SK-N-SH (cell line): Measurements from ENCODE around the gene MRGPRG. TPM values are rescaled to one million over a fixed set of nuclear protein-coding genes. Genes with fewer than 3 reads are reported as not detected.
A peak's percentile ranks its signal among the peaks of the same experiment; 100 is the strongest.

ENCODE experiments used
- CTCF ChIA-PET: fragments of 300-600, 350-600 bp; formaldehyde crosslinking; extraction: SDS; loops from one replicate; lab custom pipeline; 2021; lab: Yijun Ruan, JAX
- POLR2A ChIA-PET: fragments of 350-600 bp; sonication (Branson Sonifier 250); formaldehyde crosslinking; extraction: SDS; loops from one replicate; lab custom pipeline; 2020; ENCODE audit warnings: antibody characterized with exemption, inconsistent platforms; lab: Yijun Ruan, JAX
- DNase-seq: peaks from one replicate; pipeline ENCODE4 v3.0.0; 2012
- H2AFZ ChIP-seq: fragments of 200-600 bp; sonication (generic); 2 replicates; pipeline ENCODE4 v1.8.1; 2016; ENCODE audit warnings: antibody characterized with exemption, mild to moderate bottlenecking, low read depth
- H3F3A ChIP-seq: fragments of 200-600 bp; sonication (generic); replicated peaks from 2 replicates; pipeline ENCODE3; 2016; ENCODE audit warnings: antibody characterized with exemption, mild to moderate bottlenecking; ENCODE audit not compliant: insufficient read depth
- H3K27ac ChIP-seq, 2 experiments: fragments of 200-500 bp in 1 of 2; fragments of 200-600 bp in 1 of 2; sonication (Bioruptor generic) in 1 of 2; sonication (generic), shearing (Covaris generic) in 1 of 2; 2 replicates each; pipeline versions ENCODE4 v1.5.1 to v1.6.1; 2014 to 2016; ENCODE audit warnings: low read depth in 2 of 2, inconsistent platforms in 1 of 2, low read length in 1 of 2, mild to moderate bottlenecking in 1 of 2, mixed read lengths in 1 of 2
- H3K27me3 ChIP-seq: fragments of 200-600 bp; sonication (generic), shearing (Covaris generic); 2 replicates; pipeline ENCODE4 v1.6.1; 2016; ENCODE audit warnings: mixed run types; ENCODE audit not compliant: insufficient read depth
- H3K36me3 ChIP-seq, 2 experiments: fragments of 200-500 bp in 1 of 2; fragments of 200-600 bp in 1 of 2; sonication (Bioruptor generic) in 1 of 2; sonication (generic) in 1 of 2; replicated peaks in 1 of 2; 2 replicates each; pipeline versions ENCODE3 to v1.5.1; 2014 to 2016; ENCODE audit warnings: low read length in 1 of 2, mild to moderate bottlenecking in 1 of 2; ENCODE audit not compliant: insufficient read depth in 2 of 2, control insufficient read depth in 1 of 2
- H3K4me1 ChIP-seq, 2 experiments: fragments of 200-500 bp in 1 of 2; fragments of 200-600 bp in 1 of 2; sonication (Bioruptor generic) in 1 of 2; sonication (generic), shearing (Covaris generic) in 1 of 2; 2 replicates each; pipeline versions ENCODE4 v1.5.1 to v1.6.1; 2014 to 2016; ENCODE audit warnings: low read depth in 1 of 2, low read length in 1 of 2, mixed run types in 1 of 2; ENCODE audit not compliant: insufficient read depth in 2 of 2, control insufficient read depth in 1 of 2
- H3K4me2 ChIP-seq: fragments of 200-600 bp; sonication (generic), shearing (Covaris generic); 2 replicates; pipeline ENCODE4 v1.6.1; 2017; ENCODE audit warnings: mixed run types
- H3K4me3 ChIP-seq, 2 experiments: fragments of 200-500 bp in 1 of 2; fragments of 200-600 bp in 1 of 2; sonication (Bioruptor generic) in 1 of 2; sonication (generic), shearing (Covaris generic) in 1 of 2; 2 replicates each; pipeline versions ENCODE4 v1.5.1 to v1.8.1; 2014 to 2016; ENCODE audit warnings: low read depth in 2 of 2, inconsistent platforms in 1 of 2, low read length in 1 of 2, mild to moderate bottlenecking in 1 of 2, mixed read lengths in 1 of 2, moderate library complexity in 1 of 2
- H3K79me2 ChIP-seq: fragments of 200-600 bp; sonication (generic); 2 replicates; pipeline ENCODE4 v1.8.1; 2017; ENCODE audit warnings: mild to moderate bottlenecking; ENCODE audit not compliant: insufficient read depth
- H3K9ac ChIP-seq: fragments of 200-600 bp; sonication (generic); 2 replicates; pipeline ENCODE4 v1.6.1; 2017; ENCODE audit warnings: mixed run types
- H3K9me2 ChIP-seq: fragments of 200-600 bp; sonication (generic); 2 replicates; pipeline ENCODE4 v1.6.1; 2017; ENCODE audit warnings: mixed run types
- H3K9me3 ChIP-seq: fragments of 200-600 bp; sonication (generic); 2 replicates; pipeline ENCODE4 v1.6.1; 2017; ENCODE audit warnings: mixed run types, mild to moderate bottlenecking, moderate library complexity
- H4K20me1 ChIP-seq: fragments of 200-600 bp; sonication (generic); 2 replicates; pipeline ENCODE4 v1.6.1; 2017; ENCODE audit warnings: mild to moderate bottlenecking, mixed run types; ENCODE audit not compliant: insufficient read depth
- EP300 ChIP-seq, 2 experiments: IDR thresholded peaks; 2 replicates each; pipeline versions ENCODE4 v1.4.0 to v1.6.1; 2012; ENCODE audit warnings: borderline replicate concordance in 1 of 2, low read depth in 1 of 2, low read length in 1 of 2
- FOXJ3 ChIP-seq: sonication (generic); formaldehyde crosslinking; IDR thresholded peaks from 2 replicates; pipeline ENCODE4 v1.5.1; 2020; ENCODE audit warnings: mild to moderate bottlenecking, missing genetic modification reagents
- GATA2 ChIP-seq: sonication (generic); formaldehyde crosslinking; IDR thresholded peaks from 2 replicates; pipeline ENCODE4 v1.5.0; 2020; ENCODE audit warnings: mild to moderate bottlenecking, missing genetic modification reagents
- MEF2A ChIP-seq: IDR thresholded peaks from 2 replicates; pipeline ENCODE4 v1.4.0; 2012; ENCODE audit warnings: low read depth, borderline replicate concordance
- PBX3 ChIP-seq: IDR thresholded peaks from 2 replicates; pipeline ENCODE4; 2012
- REST ChIP-seq: IDR thresholded peaks from 2 replicates; pipeline ENCODE4 v1.6.1; 2012; ENCODE audit warnings: mild to moderate bottlenecking, low read depth, low read length, moderate library complexity
- SMC3 ChIP-seq: IDR thresholded peaks from 2 replicates; pipeline ENCODE4 v1.6.1; 2012; ENCODE audit warnings: low read depth, low read length, improper control_type of control experiment
- TCF12 ChIP-seq: IDR thresholded peaks from 2 replicates; pipeline ENCODE4 v1.4.0; 2012
- TEAD4 ChIP-seq: IDR thresholded peaks from 2 replicates; pipeline ENCODE4 v1.4.0; 2012; ENCODE audit warnings: mild to moderate bottlenecking, borderline replicate concordance; ENCODE audit not compliant: insufficient read depth
- USF1 ChIP-seq: IDR thresholded peaks from 2 replicates; pipeline ENCODE4 v1.4.0; 2012; ENCODE audit warnings: low read depth, borderline replicate concordance
- USF2 ChIP-seq: fragments of 150-350 bp; IDR thresholded peaks from 2 replicates; pipeline ENCODE4 v1.6.1; 2017; ENCODE audit warnings: antibody characterized with exemption, low read length, low read depth, borderline replicate concordance
- WGBS: methylation state at CpG from one replicate; pipeline ENCODE4 v1.1.6; 2017; ENCODE audit warnings: low lambda C conversion rate; 5-methylcytosine and 5-hydroxymethylcytosine counted together
- polyA plus RNA-seq, 3 experiments: library from polyadenylated mRNA; depleted of rRNA; stranded (reverse); fragments of >200 nt; gene quantifications; 2 replicates each; pipeline ENCODE4 v1.2.3, GENCODE V29; 2012

MRGPRG gene
- polyA plus RNA-seq, 1 of the 3 experiments (the other 2 are of a cell fraction), result not detected

GRCh38 chr11:3220521-3221407 lies 2.2 kb upstream of the MRGPRG start:
- H4K20me1 ChIP-seq, result no peaks in the 10 kb centered on the region
- H3K4me1 ChIP-seq, result no peaks in the 10 kb centered on the region; a peak in 1 of 4 replicates
- no peaks in the 10 kb centered on the region for H3K27me3 ChIP-seq
- H3K4me2 ChIP-seq, result no peak overlapping the region
- H3K4me3 ChIP-seq, result no peak overlapping the region
- no peaks in the 10 kb centered on the region for H3K9me2 ChIP-seq
- no peaks in the 10 kb centered on the region for H3K79me2 ChIP-seq
- POLR2A ChIA-PET, result no interaction called here
- DNase-seq, result peak; percentile 24
- no peaks in the 10 kb centered on the region for H3F3A ChIP-seq
- TF ChIP-seq TCF12 (no peak), GATA2 (CRISPR knock-in tag) (no peak), USF2 (no peak), REST (no peak), MEF2A (no peak), USF1 (no peak), SMC3 (no peak), PBX3 (no peak), FOXJ3 (CRISPR knock-in tag) (no peak), EP300 (IDR thresholded peaks at IDR 0.05; ENCODE audit: borderline replicate concordance in 1 of 2, low read depth in 1 of 2, low read length in 1 of 2) (no peak), TEAD4 (no peak)
- TF ChIP-seq, all 33 proteins: peak for 0
- CTCF ChIA-PET, result interaction anchor here (0.7 to 3.9 kb wide), 8 partner anchors 25 to 688 kb away, joined by 3 to 27 read pairs (median 3); no protein-coding TSS in a partner anchor
- Histone ChIP-seq H2AFZ (no peak overlapping the region), H3K36me3 (no peaks in the 10 kb centered on the region), H3K27ac (no peak overlapping the region), H3K9me3 (no peaks in the 10 kb centered on the region), H3K9ac (no peak overlapping the region)
- 57% methylated on average over 14 of the region's 21 CpGs for WGBS
